OCI-LY7 (cell line): ENCODE measurements around the gene NRBF2. TPM values are rescaled to one million over a fixed set of nuclear protein-coding genes. Genes with fewer than 3 reads are reported as not detected.
"Not testable (repeated sequence)": the region's sequence is repeated elsewhere in the genome, so short reads cannot be mapped to it uniquely, and the experiment has no call there.

ENCODE experiments used
- BruUV-seq: library from RNA; stranded (reverse); fragments of 400-500 nt; replicated peaks from 2 replicates; lab custom pipeline; 2021; lab: Mats Ljungman, UMichigan
- CTCF ChIA-PET: fragments of 300-600 bp; sonication (Branson Sonifier 250); formaldehyde crosslinking; loops from one replicate; lab custom pipeline; 2022; ENCODE audit warnings: antibody characterized with exemption; ENCODE audit not compliant: unreplicated experiment; lab: Charles Lee
- POLR2A ChIA-PET: fragments of 300-600 bp; sonication (Branson Sonifier 250); formaldehyde crosslinking; loops from one replicate; lab custom pipeline; 2022; ENCODE audit warnings: antibody characterized with exemption; lab: Charles Lee
- DNase-seq: peaks from one replicate; pipeline ENCODE4 v3.0.0-alpha.2; 2015; ENCODE audit warnings: low spot score
- H2AFZ ChIP-seq: fragments of 200-600 bp; sonication (generic), shearing (Covaris generic); 2 replicates; pipeline ENCODE4 v1.6.1; 2014; ENCODE audit warnings: mild to moderate bottlenecking, antibody characterized with exemption, low read length, moderate library complexity
- H3K27ac ChIP-seq: fragments of 200-600 bp; sonication (generic); 2 replicates; pipeline ENCODE4 v1.5.1; 2014; ENCODE audit warnings: mixed run types, low read depth, mild to moderate bottlenecking, moderate library complexity, low read length, inconsistent platforms; ENCODE audit not compliant: poor library complexity, severe bottlenecking
- H3K36me3 ChIP-seq: fragments of 200-600 bp; sonication (generic); 2 replicates; pipeline ENCODE4 v1.6.1; 2014; ENCODE audit warnings: mild to moderate bottlenecking, antibody characterized with exemption, low read length, moderate library complexity, mixed read lengths; ENCODE audit not compliant: insufficient read depth
- H3K4me1 ChIP-seq: fragments of 200-600 bp; sonication (generic); 2 replicates; pipeline ENCODE4 v1.5.1; 2014; ENCODE audit warnings: mild to moderate bottlenecking, low read length; ENCODE audit not compliant: insufficient read depth, poor library complexity, severe bottlenecking
- H3K4me2 ChIP-seq: fragments of 200-600 bp; sonication (generic); 2 replicates; pipeline ENCODE4 v1.6.1; 2014; ENCODE audit warnings: mild to moderate bottlenecking, low read length
- H3K4me3 ChIP-seq: fragments of 200-600 bp; sonication (generic); 2 replicates; pipeline ENCODE4 v1.5.1; 2014; ENCODE audit warnings: mild to moderate bottlenecking, low read depth, low read length; ENCODE audit not compliant: poor library complexity, severe bottlenecking
- H3K79me2 ChIP-seq: fragments of 200-600 bp; sonication (generic); 2 replicates; pipeline ENCODE4 v1.6.1; 2016; ENCODE audit warnings: low read depth, mild to moderate bottlenecking, low read length, moderate library complexity, mixed read lengths; ENCODE audit not compliant: insufficient read depth
- H3K9me2 ChIP-seq: fragments of 200-600 bp; sonication (generic); 2 replicates; pipeline ENCODE4 v1.6.1; 2016; ENCODE audit warnings: mild to moderate bottlenecking, low read length, mixed read lengths; ENCODE audit not compliant: insufficient read depth
- H3K9me3 ChIP-seq: fragments of 200-600 bp; sonication (generic); 2 replicates; pipeline ENCODE4 v1.6.1; 2014; ENCODE audit warnings: mild to moderate bottlenecking, mixed run types, low read length, mixed read lengths
- H4K20me1 ChIP-seq: fragments of 200-600 bp; sonication (generic); 2 replicates; pipeline ENCODE4 v1.6.1; 2014; ENCODE audit warnings: mild to moderate bottlenecking, antibody characterized with exemption, low read length, moderate library complexity, mixed read lengths; ENCODE audit not compliant: insufficient read depth
- CTCF ChIP-seq: fragments of 200-600 bp; sonication (generic); conservative IDR thresholded peaks from 2 replicates; pipeline ENCODE4 v1.5.1; 2014; ENCODE audit warnings: mild to moderate bottlenecking, antibody characterized with exemption, low read length, moderate library complexity, mixed read lengths
- EZH2phosphoT487 ChIP-seq: fragments of 200-600 bp; sonication (generic); IDR thresholded peaks from 2 replicates; pipeline ENCODE4 v1.6.1; 2018; ENCODE audit warnings: low read depth, borderline replicate concordance, mild to moderate bottlenecking, mixed run types, antibody characterized with exemption, low read length, moderate library complexity, mixed read lengths
- intact Hi-C: fragments of 100-400 bp; cut with micrococcal nuclease; formaldehyde crosslinking; loops from one replicate; pipeline ENCODE4 v1.10.0; 2022; ENCODE audit not compliant: unreplicated experiment
- total RNA-seq, 2 experiments: library from RNA; depleted of rRNA in 1 of 2; stranded (reverse); fragments of >200 nt in 1 of 2; shearing (Covaris generic) in 1 of 2; gene quantifications; 2 replicates each; pipeline ENCODE4 v1.2.3, GENCODE V29; 2014 to 2022

NRBF2 gene
- total RNA-seq, 2 experiments from 2014 or later = 14.2 to 20.7 TPM

DNA sequence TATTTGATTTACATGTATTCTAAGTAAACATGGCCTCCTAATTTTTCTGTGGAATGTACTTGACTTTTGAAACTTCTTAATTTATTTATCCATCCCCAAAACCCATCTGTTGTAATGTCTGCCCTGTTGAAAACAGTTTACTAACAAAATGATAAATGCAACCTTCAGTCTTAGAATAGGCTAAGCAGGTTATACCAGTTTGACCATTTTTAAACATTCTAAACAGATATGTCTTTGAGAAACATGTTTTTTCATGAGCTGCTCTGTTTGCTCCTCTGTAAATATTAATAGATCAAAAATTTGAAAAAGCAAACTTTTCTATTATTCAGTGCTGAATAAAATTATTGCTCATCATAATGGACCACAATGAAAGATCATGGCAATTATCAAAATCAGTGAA, 33.4 kb upstream of the NRBF2 start:
- H3K4me2 ChIP-seq = no peak overlapping the region
- H3K36me3 ChIP-seq = no peaks in the 10 kb centered on the region
- H4K20me1 ChIP-seq = no peaks in the 10 kb centered on the region
- H3K9me2 ChIP-seq = no peaks in the 10 kb centered on the region
- DNase-seq = no peak
- ChIA-PET CTCF (no interaction called here), POLR2A (interaction anchor here (0.6 kb wide), 2 partner anchors 30 to 1398 kb away, joined by 3 to 6 read pairs; no protein-coding TSS in a partner anchor)
- H3K79me2 ChIP-seq = no peaks in the 10 kb centered on the region
- intact Hi-C loops = no loop called here
- H3K4me1 ChIP-seq = no peaks in the 10 kb centered on the region
- no peaks in the 10 kb centered on the region for H3K9me3 ChIP-seq
- BruUV-seq = no TSS peak
- TF ChIP-seq CTCF (no peak), EZH2phosphoT487 (no peak)
- H2AFZ ChIP-seq = no peak overlapping the region
- H3K4me3 ChIP-seq = no peak overlapping the region
- no peak overlapping the region for H3K27ac ChIP-seq

GRCh38 chr10:63101091-63101490, 32.0 kb upstream of the NRBF2 start:
- H3K9me3 ChIP-seq, H3K27ac ChIP-seq, H3K79me2 ChIP-seq, H4K20me1 ChIP-seq, H3K4me2 ChIP-seq, DNase-seq, intact Hi-C loops, H3K9me2 ChIP-seq, POLR2A ChIA-PET, H3K4me1 ChIP-seq, H2AFZ ChIP-seq, H3K4me3 ChIP-seq, BruUV-seq, H3K36me3 ChIP-seq, CTCF ChIA-PET: not testable (repeated sequence)

- POLR2A ChIA-PET = interaction anchor here (0.6 kb wide), 1 partner anchor 673 kb away, joined by 4 read pairs; no protein-coding TSS in a partner anchor
- H4K20me1 ChIP-seq, H3K4me3 ChIP-seq, H3K36me3 ChIP-seq, H3K4me2 ChIP-seq, intact Hi-C loops, H3K27ac ChIP-seq, H3K4me1 ChIP-seq, H2AFZ ChIP-seq, H3K9me3 ChIP-seq, CTCF ChIA-PET, BruUV-seq, DNase-seq, H3K9me2 ChIP-seq, H3K79me2 ChIP-seq: not testable (repeated sequence)
Measured at GRCh38 chr10:63102279-63102883, 30.7 kb upstream of the NRBF2 start.

- CTCF ChIA-PET, intact Hi-C loops, H3K9me2 ChIP-seq, H4K20me1 ChIP-seq, H3K9me3 ChIP-seq, H3K4me2 ChIP-seq, H3K36me3 ChIP-seq, DNase-seq, H3K4me3 ChIP-seq, H3K27ac ChIP-seq, H3K79me2 ChIP-seq, H2AFZ ChIP-seq, BruUV-seq, H3K4me1 ChIP-seq, POLR2A ChIA-PET: not testable (repeated sequence)
Measured at GRCh38 chr10:63103178-63103577, 29.9 kb upstream of the NRBF2 start.
